Bronchial epithelial cell (primary cell): Measurements from ENCODE around the gene DEFB124. TPM values are rescaled to one million over a fixed set of nuclear protein-coding genes. Genes with fewer than 3 reads are reported as not detected.

ENCODE experiments used
- DNase-seq: peaks from one replicate; pipeline ENCODE4 v3.0.0-alpha.2; 2010; ENCODE audit warnings: low read depth
- FAIRE-seq: peaks from 2 replicates; lab custom pipeline; 2011; peaks lifted over from hg19 to GRCh38; lab: Jason Lieb, UNC
- H3K27me3 ChIP-seq: 2 replicates; pipeline ENCODE4 v1.5.1; 2011; ENCODE audit warnings: low read length; ENCODE audit not compliant: control insufficient read depth, insufficient read depth
- H3K36me3 ChIP-seq: 2 replicates; pipeline ENCODE4 v1.5.1; 2011; ENCODE audit warnings: low read length; ENCODE audit not compliant: control insufficient read depth, insufficient read depth
- H3K4me3 ChIP-seq: 2 replicates; pipeline ENCODE4 v1.5.1; 2011; ENCODE audit warnings: mild to moderate bottlenecking, low read depth, low read length, control low read depth
- CTCF ChIP-seq: IDR thresholded peaks from 2 replicates; pipeline ENCODE4 v1.5.1; 2011; ENCODE audit warnings: mild to moderate bottlenecking, moderate library complexity, low read length, control low read depth, inconsistent platforms; ENCODE audit not compliant: insufficient read depth, severe bottlenecking
- total RNA-seq: library from RNA; depleted of rRNA; stranded (reverse); fragments of >200 nt; gene quantifications from 2 replicates; pipeline ENCODE4 v1.2.1, GENCODE V29; 2014

Gene DEFB124
- total RNA-seq, 1 donor from 2014 or later = not detected

GRCh38 chr20:31494131-31494530 is 19.2 kb upstream of the DEFB124 start:
- peak; percentile 48 for TF ChIP-seq CTCF
- H3K27me3 ChIP-seq = peaks cover 3% of the 10 kb centered on the region
- H3K36me3 ChIP-seq = no peaks in the 10 kb centered on the region
- H3K4me3 ChIP-seq = no peak overlapping the region
- FAIRE-seq (no peak), DNase-seq (peak; percentile 65)

- no peak for FAIRE-seq
- no peak for TF ChIP-seq CTCF
- no peak for DNase-seq
- Histone ChIP-seq H3K36me3 (no peaks in the 10 kb centered on the region), H3K27me3 (peaks cover 2% of the 10 kb centered on the region), H3K4me3 (no peak overlapping the region)
Measured at GRCh38 chr20:31490752-31491151, 15.8 kb upstream of the DEFB124 start.

- Histone ChIP-seq H3K4me3 (no peak overlapping the region), H3K27me3 (peaks cover 2% of the 10 kb centered on the region), H3K36me3 (no peaks in the 10 kb centered on the region)
- FAIRE-seq (no peak), DNase-seq (no peak)
- TF ChIP-seq CTCF = no peak
Measured at GRCh38 chr20:31489152-31489551, 14.2 kb upstream of the DEFB124 start.

- peaks cover 2% of the 10 kb centered on the region for H3K27me3 ChIP-seq
- no peak overlapping the region for H3K4me3 ChIP-seq
- no peaks in the 10 kb centered on the region for H3K36me3 ChIP-seq
- DNase-seq = no peak
- no peak for TF ChIP-seq CTCF
- FAIRE-seq = no peak
Measured at GRCh38 chr20:31488115-31488514, 13.2 kb upstream of the DEFB124 start.

- TF ChIP-seq CTCF = no peak
- no peak for DNase-seq
- H3K27me3 ChIP-seq = peaks cover 2% of the 10 kb centered on the region
- no peak for FAIRE-seq
- no peak overlapping the region for H3K4me3 ChIP-seq
- H3K36me3 ChIP-seq = no peaks in the 10 kb centered on the region
Measured at GRCh38 chr20:31485450-31486339, 10.8 kb upstream of the DEFB124 start.

GRCh38 chr20:31484001-31484400 is 9.1 kb upstream of the DEFB124 start:
- Histone ChIP-seq H3K36me3 (no peaks in the 10 kb centered on the region), H3K27me3 (peaks cover 2% of the 10 kb centered on the region), H3K4me3 (no peak overlapping the region)
- peak; percentile 13 for DNase-seq
- FAIRE-seq = no peak
- no peak for TF ChIP-seq CTCF
